HG02759 (cell line): ENCODE data around the gene EIF3M.
"Not testable (repeated sequence)": the region's sequence is repeated elsewhere in the genome, so short reads cannot be mapped to it uniquely, and the experiment has no call there.

Source experiments
- ATAC-seq: cut with Tn5 transposase; IDR thresholded peaks from one replicate; pipeline ENCODE4 v1.9.1; 2021; ENCODE audit warnings: mild to moderate bottlenecking, moderate library complexity; ENCODE audit not compliant: unreplicated experiment

Gene EIF3M

DNA sequence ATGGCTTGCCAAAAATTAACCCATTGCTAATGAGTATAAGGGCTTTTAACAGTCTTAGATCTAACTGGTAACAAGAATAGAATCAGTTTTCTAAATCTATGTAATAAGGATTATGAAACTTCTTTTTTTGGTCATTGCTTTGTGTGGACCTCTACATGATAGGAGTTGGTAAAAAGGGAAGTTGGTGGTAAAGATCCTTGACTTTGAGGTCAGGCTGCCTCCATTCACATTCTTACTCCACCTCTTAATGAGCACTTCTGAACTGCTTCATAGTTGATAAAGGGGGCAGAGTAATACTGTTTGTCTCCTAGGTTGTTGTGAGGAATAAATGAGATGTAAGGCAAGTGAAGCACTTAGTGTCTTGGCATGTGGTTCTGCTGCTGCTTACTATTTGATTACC lies 10.6 kb downstream of the EIF3M start:
- no peak for ATAC-seq

DNA sequence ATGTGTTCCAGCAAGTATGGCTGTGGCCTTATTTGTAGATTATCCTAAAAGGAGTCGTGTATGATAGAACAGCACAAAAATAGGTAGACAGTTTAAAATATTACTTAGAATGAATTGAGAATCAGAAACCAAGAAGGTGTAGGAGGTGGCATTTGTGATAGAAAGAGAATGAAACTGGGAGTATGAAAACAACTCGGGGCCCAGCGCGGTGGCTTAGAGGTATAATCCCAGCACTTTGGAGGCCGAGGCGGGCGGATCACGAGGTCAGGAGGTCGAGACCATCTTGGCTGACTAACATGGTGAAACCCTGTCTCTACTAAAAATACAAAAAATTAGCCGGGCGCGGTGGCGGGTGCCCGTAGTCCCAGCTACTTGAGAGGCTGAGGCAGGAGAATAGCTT lies 12.5 kb downstream of the EIF3M start:
- not testable (repeated sequence) for ATAC-seq

DNA sequence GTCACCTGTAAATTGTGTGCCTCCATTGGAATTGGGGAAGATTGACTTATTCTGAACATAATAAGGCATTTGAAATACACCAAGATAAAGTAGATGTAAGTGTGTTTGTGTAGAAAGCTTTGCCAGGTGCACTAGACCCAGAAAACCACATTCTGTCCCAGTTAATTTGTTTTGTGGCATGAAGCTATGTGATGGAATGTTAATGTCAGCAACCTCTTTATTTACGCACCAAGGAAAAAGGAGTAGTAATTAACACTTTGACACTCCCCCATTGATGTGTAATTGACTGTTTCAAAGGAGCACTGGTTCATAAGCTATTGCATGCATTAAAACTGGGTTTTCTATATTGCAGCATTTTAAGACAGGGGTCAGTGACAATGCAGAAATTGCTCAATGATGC lies 14.3 kb downstream of the EIF3M start:
- ATAC-seq: no peak

DNA sequence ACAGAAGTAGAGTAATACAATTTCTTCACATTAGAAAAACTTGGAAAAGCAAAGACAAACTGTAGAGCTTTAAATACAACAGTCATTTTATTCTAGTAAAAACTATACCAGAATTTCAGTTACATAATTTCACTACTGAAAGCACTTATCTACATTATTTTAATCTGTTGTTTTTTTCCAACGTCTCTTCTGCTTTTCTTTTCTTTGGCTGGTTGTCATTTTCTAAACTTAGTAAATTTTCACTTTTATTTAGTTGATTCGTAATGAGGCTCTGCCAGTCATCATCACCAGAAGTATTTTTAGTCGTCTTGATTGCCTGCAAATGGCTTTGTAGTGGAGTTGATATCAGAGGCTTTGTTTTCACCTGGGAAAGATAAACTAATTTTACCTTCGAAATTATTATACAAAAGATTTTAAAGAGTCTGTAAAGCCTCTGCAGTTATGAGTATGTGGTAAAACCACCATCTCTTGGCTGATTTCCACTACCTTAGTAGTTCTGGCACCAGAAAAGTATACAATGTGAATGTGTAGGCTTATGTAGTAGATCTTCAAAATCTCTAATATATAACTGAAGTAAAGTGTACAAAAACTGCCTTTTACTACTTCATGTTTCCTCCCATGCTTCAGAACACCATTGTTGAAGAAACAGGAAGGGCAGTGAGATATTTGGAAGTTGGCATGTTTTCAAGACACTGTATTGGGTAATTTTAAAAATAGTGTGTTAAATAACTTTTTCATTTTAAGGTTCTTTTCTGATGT lies 19.2 kb downstream of the EIF3M start:
- ATAC-seq: no peak

DNA sequence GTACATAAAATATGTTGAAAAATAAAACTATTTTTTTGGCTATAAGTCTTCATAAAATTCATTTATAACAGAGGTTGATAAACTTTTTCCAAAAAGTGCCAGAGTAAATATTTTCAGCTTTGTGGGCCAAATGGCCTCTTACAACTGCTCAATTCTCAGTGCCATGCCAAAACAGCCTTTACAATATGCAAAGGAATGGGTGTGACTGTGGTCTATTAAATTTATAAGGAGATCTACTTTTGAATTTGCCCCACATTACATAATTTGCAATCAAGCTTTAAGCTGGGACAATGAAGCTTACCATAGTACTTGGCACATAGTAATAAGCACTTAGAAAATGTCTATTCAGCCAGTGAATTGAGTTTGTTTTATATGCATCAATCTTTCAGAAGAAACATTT lies 22.6 kb downstream of the EIF3M start:
- ATAC-seq: no peak

- not testable (repeated sequence) for ATAC-seq
Observed at GRCh38 chr11:32608826-32609225, 25.2 kb downstream of the EIF3M start.

DNA sequence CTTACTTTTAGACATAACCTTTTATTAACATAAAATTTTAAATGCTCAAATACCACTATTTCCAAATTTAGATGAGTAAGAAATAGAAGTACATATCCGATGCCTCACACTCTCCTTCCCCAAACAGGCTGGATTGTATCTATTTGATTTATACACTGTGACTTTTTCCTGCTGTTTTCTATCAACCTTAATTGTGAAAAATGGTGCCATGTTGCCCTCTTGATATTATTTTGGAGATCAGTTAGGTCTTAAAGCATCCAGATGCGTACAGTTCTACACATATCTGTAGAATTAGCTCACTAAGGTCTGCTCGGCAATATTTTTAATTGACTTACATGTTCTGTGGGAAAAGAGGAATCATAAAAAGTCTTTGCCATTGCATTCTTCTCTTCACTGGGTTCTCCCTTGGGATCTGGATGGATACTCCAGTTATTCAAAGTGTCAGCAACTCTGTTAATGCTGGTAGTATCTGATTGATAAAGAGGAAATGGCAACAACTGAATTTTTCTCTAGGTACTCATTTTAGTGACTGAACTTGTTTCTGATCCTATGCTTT lies 27.2 kb downstream of the EIF3M start:
- no peak for ATAC-seq

- ATAC-seq: no peak
Observed at GRCh38 chr11:32613500-32614151, 30.0 kb downstream of the EIF3M start.

GRCh38 chr11:32615422-32615821 lies 31.8 kb downstream of the EIF3M start:
- ATAC-seq: no peak

- ATAC-seq: no peak
Observed at GRCh38 chr11:32616903-32617302, 33.3 kb downstream of the EIF3M start.

GRCh38 chr11:32630844-32631243 lies 47.2 kb downstream of the EIF3M start:
- no peak for ATAC-seq

GRCh38 chr11:32635819-32636218 lies 52.2 kb downstream of the EIF3M start:
- no peak for ATAC-seq

GRCh38 chr11:32641361-32641760 lies 57.7 kb downstream of the EIF3M start:
- no peak for ATAC-seq

GRCh38 chr11:32643526-32643925 lies 59.9 kb downstream of the EIF3M start:
- ATAC-seq: no peak
